Measurements from ENCODE around the gene MOCS1.

Gene MOCS1

DNA sequence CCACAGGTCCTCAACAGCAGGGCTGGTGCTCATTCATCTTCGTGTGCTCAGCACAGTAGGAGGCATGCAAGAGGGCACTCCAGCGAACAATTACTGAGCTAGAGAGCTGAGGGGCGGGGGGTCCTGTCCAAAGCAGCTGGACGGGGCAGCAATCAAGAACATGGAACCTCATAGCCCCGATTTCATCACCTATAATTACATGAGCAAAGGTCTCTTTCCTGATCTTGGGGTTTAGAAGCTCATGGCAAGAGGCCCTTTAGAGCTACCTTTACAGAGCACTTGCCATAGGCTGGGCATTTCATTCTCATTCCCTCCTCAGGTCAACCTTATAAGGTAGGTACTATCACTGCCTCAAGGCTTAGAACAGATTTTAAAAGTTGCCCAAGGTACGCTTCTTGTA, 10.4 kb downstream of the MOCS1 start:
- no peak for DNase-seq

DNA sequence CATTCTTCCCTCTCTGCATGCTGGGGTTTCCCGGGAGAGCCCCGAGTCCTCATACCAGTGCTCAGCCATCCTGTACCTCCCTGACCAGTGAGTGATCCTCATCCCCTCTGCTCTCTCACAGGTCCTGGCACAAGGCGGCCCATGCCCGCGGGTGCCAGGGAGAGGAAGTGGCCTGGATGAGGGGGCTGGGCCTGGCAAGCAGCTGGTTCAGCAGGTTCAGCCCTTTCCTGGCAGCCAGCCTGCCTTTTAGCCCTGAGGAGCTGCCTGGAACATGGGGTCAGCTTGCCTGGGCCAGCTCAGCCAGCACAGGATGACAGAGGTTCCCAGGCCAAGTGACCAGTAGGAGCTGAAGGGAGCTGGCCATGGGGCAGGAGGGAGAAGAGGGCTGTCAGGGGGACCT, 10.9 kb downstream of the MOCS1 start:
- peak in 2 of 4 experiments; percentile 2 to 6 for DNase-seq

DNA sequence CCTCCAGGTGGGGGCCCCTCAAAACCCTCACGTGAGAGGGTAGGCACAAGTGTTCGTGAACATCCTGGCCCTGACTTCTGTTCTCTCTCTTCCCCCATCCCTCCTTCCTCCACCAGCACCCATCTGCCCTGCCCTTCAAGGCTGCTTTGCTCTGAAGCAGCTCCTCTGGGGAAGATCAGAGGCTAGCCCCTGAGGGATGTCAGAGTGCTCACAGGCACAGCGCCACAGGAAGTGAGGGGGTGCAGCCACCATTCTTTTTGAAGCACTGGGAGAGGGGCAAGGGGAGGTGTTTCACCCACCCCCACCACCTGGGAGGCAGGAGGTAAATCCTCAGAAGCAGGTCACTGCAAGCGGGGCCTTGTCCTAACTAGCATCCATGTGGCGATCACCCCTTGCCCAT, 11.4 kb downstream of the MOCS1 start:
- no peak for DNase-seq

GRCh38 chr6:39920157-39920556, 14.1 kb downstream of the MOCS1 start:
- no peak for DNase-seq

DNA sequence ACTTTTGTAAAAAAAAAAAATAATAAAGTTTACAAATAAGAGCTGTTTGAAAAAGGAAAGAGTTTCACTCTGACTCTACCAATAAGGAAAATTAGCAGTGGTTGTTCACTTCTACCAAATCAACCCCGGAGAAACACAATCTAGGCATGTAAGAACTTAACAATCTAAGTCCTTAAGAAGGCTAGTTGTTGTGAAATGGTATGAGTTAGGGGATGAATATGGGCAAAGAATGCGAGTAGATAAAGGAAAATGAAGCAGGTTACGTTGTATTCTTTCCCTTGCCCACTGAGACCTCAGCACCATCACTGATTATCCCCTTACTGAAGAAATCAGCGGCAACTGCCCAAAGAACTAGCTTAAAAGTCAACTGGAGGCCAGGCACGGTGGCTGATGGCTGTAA, 15.4 kb downstream of the MOCS1 start:
- DNase-seq: no peak

DNA sequence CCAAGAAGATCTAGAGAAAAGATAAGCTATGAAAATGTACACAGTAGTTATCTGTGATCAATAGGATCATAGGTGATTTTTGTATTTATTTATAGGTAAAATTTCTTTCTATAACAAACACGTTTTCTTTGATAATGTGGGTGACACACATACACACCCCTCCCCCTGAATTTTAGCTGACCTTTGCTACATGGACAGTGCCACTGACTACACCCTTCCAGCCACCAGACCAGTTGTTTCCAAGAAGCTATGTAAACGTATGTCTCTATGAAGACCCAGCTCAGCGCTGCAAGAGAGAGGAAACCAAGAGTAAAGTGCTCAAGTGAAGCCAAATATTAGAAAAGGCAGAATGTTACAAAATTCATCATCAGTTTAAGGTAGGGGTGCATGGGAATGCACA, 16.3 kb downstream of the MOCS1 start:
- DNase-seq: no peak

DNA sequence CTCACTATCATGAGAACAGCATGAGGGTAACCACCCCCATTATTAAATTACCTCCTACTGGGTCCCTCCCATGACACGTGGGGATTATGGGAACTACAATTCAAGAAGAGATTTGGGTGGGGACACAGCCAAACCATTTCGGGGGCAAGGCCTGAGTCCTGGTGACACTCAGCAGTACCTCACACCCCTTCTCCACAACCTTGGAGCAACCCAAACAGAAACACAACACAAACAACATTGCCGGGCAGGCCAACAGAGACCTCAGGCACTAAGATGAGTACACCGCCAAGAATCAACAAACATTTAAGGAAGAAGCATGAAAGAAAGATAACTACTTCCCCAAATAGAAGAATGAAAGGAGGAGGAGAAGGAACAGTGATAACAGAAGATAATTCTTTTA, 16.9 kb downstream of the MOCS1 start:
- DNase-seq: no peak

DNA sequence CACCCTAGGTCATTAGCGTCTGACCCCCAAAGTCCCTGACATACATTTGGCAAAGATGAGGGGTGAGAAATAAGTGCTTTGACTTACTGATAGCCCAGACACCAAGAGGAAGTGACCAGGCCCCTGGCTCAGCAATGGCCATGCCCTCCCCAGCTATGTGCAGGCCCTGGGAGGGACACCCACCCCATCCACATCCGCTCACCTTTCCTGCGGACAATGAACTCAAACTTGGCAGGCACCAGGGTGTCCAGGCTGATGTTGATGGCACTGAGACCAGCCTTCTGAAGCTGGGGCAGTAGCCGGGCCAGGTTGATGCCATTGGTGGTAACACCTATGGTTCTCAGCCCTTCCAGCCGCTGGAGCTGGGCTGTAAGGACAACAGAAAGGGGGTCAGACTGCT, 18.4 kb downstream of the MOCS1 start:
- no peak for DNase-seq

- no peak for DNase-seq
Observed at GRCh38 chr6:39914239-39914638, 20.0 kb downstream of the MOCS1 start.

- no peak for DNase-seq
Observed at GRCh38 chr6:39913391-39913916, 20.8 kb downstream of the MOCS1 start.

GRCh38 chr6:39912446-39912845, 21.8 kb downstream of the MOCS1 start:
- DNase-seq: no peak

- no peak for DNase-seq
Observed at GRCh38 chr6:39911513-39912125, 22.6 kb downstream of the MOCS1 start.

GRCh38 chr6:39910744-39911143, 23.5 kb downstream of the MOCS1 start:
- DNase-seq: no peak

- no peak for DNase-seq
Observed at GRCh38 chr6:39910164-39910563, 24.1 kb downstream of the MOCS1 start.

DNA sequence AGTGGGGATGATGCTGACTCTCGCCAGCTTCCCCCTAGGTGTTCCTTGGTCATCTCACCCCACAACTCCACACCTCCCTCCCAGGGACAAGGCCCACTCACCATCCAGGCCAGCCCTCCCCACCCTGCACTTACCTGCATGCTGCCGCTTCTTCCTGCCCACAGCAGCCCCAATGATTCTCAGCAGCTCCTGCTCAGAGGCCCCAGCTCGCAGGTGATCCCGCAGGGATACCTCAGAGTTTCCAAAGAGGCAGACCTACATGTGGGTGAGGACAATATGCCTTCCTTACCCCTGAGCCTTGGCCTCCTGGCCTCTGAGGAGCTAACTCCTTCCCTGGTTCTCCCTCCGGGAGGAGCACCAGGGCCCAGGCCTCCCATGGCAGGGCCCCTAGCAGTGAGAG, 24.6 kb downstream of the MOCS1 start:
- no peak for DNase-seq

DNA sequence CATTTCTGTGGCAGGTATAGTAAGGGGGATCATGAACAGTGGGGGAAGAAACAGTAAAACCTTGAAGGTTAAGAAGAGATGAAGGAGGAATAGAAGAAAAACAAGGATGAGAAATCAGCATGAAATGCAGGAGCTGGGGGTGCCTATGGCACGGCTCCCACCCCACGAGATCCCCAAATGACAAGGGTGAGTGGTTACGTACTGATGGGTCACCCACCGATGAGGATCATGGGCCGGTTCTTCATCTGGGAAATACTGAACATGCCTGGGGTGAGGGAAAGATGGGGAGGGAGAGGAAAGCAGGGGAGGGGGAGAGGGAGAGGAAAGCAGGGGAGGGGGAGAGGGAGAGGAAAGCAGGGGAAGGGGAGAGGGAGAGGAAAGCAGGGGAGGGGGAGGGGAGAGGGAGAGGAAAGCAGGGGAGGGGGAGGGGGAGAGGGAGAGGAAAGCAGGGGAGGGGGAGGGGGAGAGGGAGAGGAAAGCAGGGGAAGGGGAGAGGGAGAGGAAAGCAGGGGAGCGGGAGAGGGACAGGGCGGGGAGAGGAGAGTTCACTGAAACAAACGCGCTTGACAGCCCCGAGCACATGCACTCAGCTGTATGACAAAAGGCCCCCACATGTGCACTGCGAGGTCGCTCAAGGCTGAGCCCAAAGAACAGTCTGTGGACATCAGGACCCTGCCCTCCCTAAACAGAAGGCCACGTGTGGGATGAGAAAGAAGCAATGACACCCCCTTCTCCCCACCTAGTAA, 25.3 kb downstream of the MOCS1 start:
- DNase-seq: no peak

- DNase-seq: no peak
Observed at GRCh38 chr6:39907871-39908575, 26.2 kb downstream of the MOCS1 start.

GRCh38 chr6:39906318-39906761, 27.9 kb downstream of the MOCS1 start:
- DNase-seq: no peak

- no peak for DNase-seq
Observed at GRCh38 chr6:39905640-39905975, 28.7 kb downstream of the MOCS1 start.

DNA sequence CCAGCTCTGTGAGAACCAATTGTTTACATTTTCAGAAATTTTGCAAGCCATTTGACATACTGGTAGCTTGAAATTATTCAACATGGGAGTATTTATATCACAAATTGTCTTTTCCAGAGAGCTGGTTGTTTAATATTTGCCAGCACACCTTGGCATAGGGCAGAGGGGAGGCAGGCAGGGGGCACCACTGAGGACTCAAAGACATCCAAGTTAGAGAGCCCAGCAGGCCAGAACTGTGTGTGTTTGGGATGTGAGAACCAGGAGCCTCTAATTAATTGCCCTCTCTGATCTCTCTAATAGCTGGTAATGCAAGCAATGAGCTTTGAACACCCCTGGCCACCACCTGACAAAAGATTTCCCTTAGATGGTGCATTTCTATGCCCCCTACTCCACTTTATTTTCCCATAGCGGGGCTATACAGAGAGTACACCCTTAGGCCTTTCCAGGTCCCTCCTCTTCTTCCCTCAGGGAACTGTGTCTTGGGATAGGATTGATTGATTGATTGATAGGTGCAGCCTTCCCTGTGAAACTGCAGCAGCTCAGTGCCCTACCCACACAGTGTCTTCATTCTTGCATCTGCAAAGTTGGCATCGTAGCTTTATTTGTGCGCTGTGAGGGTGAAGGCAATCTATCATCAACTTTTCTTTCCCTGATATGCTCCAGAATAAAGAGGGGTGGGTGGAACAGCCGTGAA, 29.2 kb downstream of the MOCS1 start:
- no peak for DNase-seq

- DNase-seq: no peak
Observed at GRCh38 chr6:39903656-39904055, 30.6 kb downstream of the MOCS1 start.

DNA sequence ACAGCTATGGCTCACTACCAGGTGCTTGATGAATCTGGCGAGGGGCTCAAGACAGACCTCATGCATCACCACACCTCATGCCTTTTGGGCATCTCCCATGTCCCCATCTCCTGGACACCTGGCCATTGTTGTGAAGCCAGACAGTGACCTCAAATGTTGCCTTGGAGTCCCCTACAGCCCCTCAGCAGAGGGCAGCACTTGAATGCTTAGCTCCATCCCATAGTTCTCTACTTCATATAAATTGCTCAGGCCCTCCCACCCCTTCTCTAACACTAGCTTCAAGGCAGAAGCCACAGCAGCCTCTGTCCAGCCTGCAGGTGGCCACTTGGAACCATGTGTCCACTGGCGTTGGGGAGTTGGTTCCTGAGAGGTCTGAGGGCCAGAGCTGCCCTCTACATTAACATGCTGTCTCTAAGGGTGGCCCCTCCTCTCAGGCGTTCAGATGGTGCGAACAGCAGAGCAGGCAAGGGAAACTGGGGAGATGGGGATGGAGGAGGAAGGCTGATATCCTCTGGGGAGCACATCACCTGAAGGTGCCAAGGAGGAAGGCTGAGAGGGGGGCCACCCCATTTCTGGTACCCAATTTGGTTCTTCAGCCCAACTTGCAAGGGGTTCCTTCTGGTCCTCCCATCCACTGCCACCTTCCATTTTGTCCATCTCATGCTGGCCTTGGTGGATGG, 31.3 kb downstream of the MOCS1 start:
- DNase-seq: no peak

DNA sequence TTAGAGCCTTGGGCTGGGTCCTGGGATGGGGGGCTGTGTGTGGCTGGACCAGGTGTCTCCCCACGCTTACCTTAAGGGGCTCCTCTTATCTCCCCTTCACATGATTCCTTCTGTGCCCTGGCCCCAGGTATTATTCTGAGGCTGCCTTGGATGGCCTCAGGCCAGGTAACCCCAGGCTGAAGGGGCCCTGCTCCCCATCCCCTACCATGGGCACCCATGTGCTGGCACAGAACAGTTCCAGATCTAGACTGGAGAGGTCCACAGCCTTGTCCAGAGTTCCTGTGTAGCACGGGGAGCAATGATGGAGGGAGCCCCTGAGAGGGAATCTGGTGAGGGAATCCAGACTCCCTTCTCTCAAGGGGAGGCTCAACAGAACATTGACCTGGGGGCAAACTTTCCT, 32.1 kb downstream of the MOCS1 start:
- no peak for DNase-seq
